ENCODE data around the gene E2F1.

- TF ChIP-seq CTCF (IDR thresholded peaks at IDR 0.05) (no peak), POLR2A (IDR thresholded peaks at IDR 0.05) (no peak)
Measured at GRCh38 chr20:33664085-33664761, 22.0 kb downstream of the E2F1 start.

All from esophagus squamous epithelium (tissue), 4 donors.